ENCODE measurements around the gene CDC34.

DNA sequence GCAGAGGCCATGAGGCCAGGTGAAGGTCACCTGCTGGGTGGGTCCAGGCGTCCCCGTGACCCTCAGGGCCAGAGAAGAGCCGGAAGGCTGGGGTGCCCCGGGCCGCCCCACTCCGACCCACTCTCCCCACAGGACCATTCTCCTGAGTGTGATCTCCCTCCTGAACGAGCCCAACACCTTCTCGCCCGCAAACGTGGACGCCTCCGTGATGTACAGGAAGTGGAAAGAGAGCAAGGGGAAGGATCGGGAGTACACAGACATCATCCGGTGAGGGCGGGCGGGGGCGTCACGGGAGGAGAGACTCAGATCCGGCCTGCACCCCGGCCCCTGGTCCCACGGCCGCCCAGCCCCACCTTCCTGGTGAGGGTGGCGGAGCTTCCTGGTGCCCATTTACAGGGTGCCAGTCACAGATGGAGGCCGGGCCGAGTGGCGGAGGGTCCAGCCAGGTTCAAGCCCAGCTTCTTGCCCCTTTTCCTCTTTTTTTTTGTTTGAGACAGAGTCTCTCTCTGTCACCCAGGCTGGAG lies 5.4 kb downstream of the CDC34 start:
- TF ChIP-seq, protein P1, sequence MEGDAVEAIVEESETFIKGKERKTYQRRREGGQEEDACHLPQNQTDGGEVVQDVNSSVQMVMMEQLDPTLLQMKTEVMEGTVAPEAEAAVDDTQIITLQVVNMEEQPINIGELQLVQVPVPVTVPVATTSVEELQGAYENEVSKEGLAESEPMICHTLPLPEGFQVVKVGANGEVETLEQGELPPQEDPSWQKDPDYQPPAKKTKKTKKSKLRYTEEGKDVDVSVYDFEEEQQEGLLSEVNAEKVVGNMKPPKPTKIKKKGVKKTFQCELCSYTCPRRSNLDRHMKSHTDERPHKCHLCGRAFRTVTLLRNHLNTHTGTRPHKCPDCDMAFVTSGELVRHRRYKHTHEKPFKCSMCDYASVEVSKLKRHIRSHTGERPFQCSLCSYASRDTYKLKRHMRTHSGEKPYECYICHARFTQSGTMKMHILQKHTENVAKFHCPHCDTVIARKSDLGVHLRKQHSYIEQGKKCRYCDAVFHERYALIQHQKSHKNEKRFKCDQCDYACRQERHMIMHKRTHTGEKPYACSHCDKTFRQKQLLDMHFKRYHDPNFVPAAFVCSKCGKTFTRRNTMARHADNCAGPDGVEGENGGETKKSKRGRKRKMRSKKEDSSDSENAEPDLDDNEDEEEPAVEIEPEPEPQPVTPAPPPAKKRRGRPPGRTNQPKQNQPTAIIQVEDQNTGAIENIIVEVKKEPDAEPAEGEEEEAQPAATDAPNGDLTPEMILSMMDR (IDR thresholded peaks at IDR 0.05): no peak
- no peak for TF ChIP-seq POLR2A (IDR thresholded peaks at IDR 0.05)
